Measurements from ENCODE around the gene INF2.

GRCh38 chr14:104684449-104684821, 5.0 kb upstream of the INF2 start:
- TF ChIP-seq ARNT (IDR thresholded peaks at IDR 0.05) (no peak), PKNOX1 (IDR thresholded peaks at IDR 0.05) (no peak), TARDBP (IDR thresholded peaks at IDR 0.05) (no peak), ELF4 (IDR thresholded peaks at IDR 0.05) (no peak), SUZ12 (IDR thresholded peaks at IDR 0.05) (no peak)

Measured in HEK293T (cell line).